HepG2 (cell line): ENCODE results near the gene GJA3. TPM values are rescaled to one million over a fixed set of nuclear protein-coding genes. Genes with fewer than 3 reads are reported as not detected.

Source experiments
- ATAC-seq: fragments of 200-7000 bp; cut with Tn5 transposase; 3 replicates; pipeline ENCODE4 v1.9.1; 2020; ENCODE audit warnings: mild to moderate bottlenecking, moderate library complexity
- BruUV-seq: library from RNA; stranded (reverse); fragments of 400-500 nt; replicated peaks from 2 replicates; lab custom pipeline; 2021; lab: Mats Ljungman, UMichigan
- CTCF ChIA-PET: fragments of 300-600 bp; formaldehyde crosslinking; extraction: SDS; loops from one replicate; lab custom pipeline; 2021; ENCODE audit warnings: low total read pairs, inconsistent platforms, low intra/inter-chr PET ratio; lab: Yijun Ruan, JAX
- POLR2A ChIA-PET: fragments of 350-600 bp; sonication (Branson Sonifier 250); formaldehyde crosslinking; loops from one replicate; lab custom pipeline; 2020; ENCODE audit warnings: antibody characterized with exemption, inconsistent platforms; lab: Yijun Ruan, JAX
- DNase-seq: peaks from one replicate; pipeline ENCODE4 v3.0.0-alpha.2; 2015; ENCODE audit warnings: low spot score
- FAIRE-seq: peaks from 3 replicates; lab custom pipeline; 2011; peaks lifted over from hg19 to GRCh38; lab: Jason Lieb, UNC
- H2AFZ ChIP-seq: one replicate; pipeline ENCODE4 v1.6.1; 2011; ENCODE audit warnings: low read length, inconsistent platforms
- H3K27ac ChIP-seq: fragments of 300-600 bp; 3 replicates; pipeline ENCODE4 v1.8.0; 2011; ENCODE audit warnings: mixed run types, mild to moderate bottlenecking, mixed read lengths, low read length, inconsistent platforms; ENCODE audit not compliant: insufficient read depth; ENCODE audit errors: extremely low read length
- H3K27me3 ChIP-seq, 2 experiments: fragments of 200-600 bp in 1 of 2; 2 replicates in 1 of 2; 3 replicates in 1 of 2; pipeline versions ENCODE4 v1.6.0 to v1.8.0; 2011; ENCODE audit warnings: low read length in 2 of 2, mild to moderate bottlenecking in 2 of 2, moderate library complexity in 2 of 2, inconsistent platforms in 1 of 2; ENCODE audit not compliant: insufficient read depth in 2 of 2, control insufficient read depth in 1 of 2
- H3K36me3 ChIP-seq, 2 experiments: fragments of 200-600 bp in 1 of 2; replicated peaks in 1 of 2; 2 replicates in 1 of 2; 3 replicates in 1 of 2; pipeline versions ENCODE4 v1.5.1 to v1.8.0; 2011; ENCODE audit warnings: low read length in 2 of 2, inconsistent platforms in 1 of 2; ENCODE audit not compliant: insufficient read depth in 2 of 2, control insufficient read depth in 1 of 2
- H3K4me1 ChIP-seq: 2 replicates; pipeline ENCODE4 v1.5.1; 2012; ENCODE audit warnings: low read length, inconsistent platforms; ENCODE audit not compliant: insufficient read depth
- H3K4me2 ChIP-seq: 2 replicates; pipeline ENCODE4 v1.6.0; 2011; ENCODE audit warnings: low read depth, low read length, inconsistent platforms
- H3K4me3 ChIP-seq, 3 experiments: fragments of 200-600 bp in 1 of 3; sonication (generic), shearing (Covaris generic) in 1 of 3; replicated peaks in 1 of 3; 2 replicates each; pipeline ENCODE4 v1.5.1; 2011 to 2016; ENCODE audit warnings: low read length in 3 of 3, inconsistent platforms in 2 of 3, low read depth in 2 of 3, mild to moderate bottlenecking in 2 of 3, control low read depth in 1 of 3, mixed read lengths in 1 of 3; ENCODE audit not compliant: insufficient read depth in 1 of 3
- H3K79me2 ChIP-seq: one replicate; pipeline ENCODE4 v1.6.1; 2011; ENCODE audit warnings: low read length, inconsistent platforms; ENCODE audit not compliant: insufficient read depth
- H3K9ac ChIP-seq: 2 replicates; pipeline ENCODE4 v1.6.0; 2011; ENCODE audit warnings: mild to moderate bottlenecking, low read depth, low read length, inconsistent platforms; ENCODE audit not compliant: insufficient read depth
- H3K9me3 ChIP-seq: 2 replicates; pipeline ENCODE4 v1.5.1; 2012; ENCODE audit warnings: mild to moderate bottlenecking, low read length
- H4K20me1 ChIP-seq: 2 replicates; pipeline ENCODE4 v1.6.0; 2011; ENCODE audit warnings: inconsistent platforms, mild to moderate bottlenecking, low read length, moderate library complexity; ENCODE audit not compliant: insufficient read depth
- DBP ChIP-seq: sonication (generic); formaldehyde crosslinking; IDR thresholded peaks from 2 replicates; pipeline ENCODE4 v1.4.0; 2020; ENCODE audit warnings: missing genetic modification reagents; ENCODE audit errors: not compliant biosample characterization
- EZH2 ChIP-seq: conservative IDR thresholded peaks from 2 replicates; pipeline ENCODE4 v1.6.1; 2012; ENCODE audit warnings: mild to moderate bottlenecking, low read depth, low read length, moderate library complexity
- HCFC1 ChIP-seq: fragments of 150-350 bp; IDR thresholded peaks from 2 replicates; pipeline ENCODE4 v1.6.1; 2014; ENCODE audit warnings: low read depth, low read length
- MYPOP ChIP-seq: sonication (generic); formaldehyde crosslinking; IDR thresholded peaks from 2 replicates; pipeline ENCODE4 v1.8.1; 2023; ENCODE audit warnings: mild to moderate bottlenecking, moderate library complexity, missing genetic modification reagents
- PHF20 ChIP-seq: sonication (generic); formaldehyde crosslinking; IDR thresholded peaks from 2 replicates; pipeline ENCODE4 v1.5.0; 2020; ENCODE audit warnings: mild to moderate bottlenecking, missing genetic modification reagents
- ZNF605 ChIP-seq: sonication (generic); formaldehyde crosslinking; IDR thresholded peaks from 2 replicates; pipeline ENCODE4 v1.8.0; 2022; ENCODE audit warnings: mild to moderate bottlenecking, missing genetic modification reagents
- ZNF775 ChIP-seq: sonication (generic); formaldehyde crosslinking; IDR thresholded peaks from 2 replicates; pipeline ENCODE4 v1.4.0; 2020; ENCODE audit warnings: missing genetic modification reagents, mild to moderate bottlenecking, moderate library complexity, borderline replicate concordance
- WGBS: methylation state at CpG from one replicate; pipeline ENCODE4 v1.1.6; 2017; ENCODE audit warnings: low lambda C conversion rate; 5-methylcytosine and 5-hydroxymethylcytosine counted together
- in situ Hi-C: cut with HindIII; loops from 2 replicates; pipeline ENCODE4 v1.10.0; 2017; ENCODE audit warnings: low pct_unique_long_range_greater_than_20kb; ENCODE audit not compliant: extremely low pct_ligation_motif_present
- intact Hi-C: fragments of 100-400 bp; cut with micrococcal nuclease; formaldehyde crosslinking; loops from one replicate; pipeline ENCODE4 v1.10.0; 2022; ENCODE audit not compliant: unreplicated experiment
- polyA plus RNA-seq, 8 experiments: library from polyadenylated mRNA; depleted of rRNA in 3 of 8; stranded (reverse) in 7 of 8; unstranded in 1 of 8; fragments of >200 nt; fragmentation: Illumina TruSeq in 4 of 8; extraction: Trizol in 4 of 8; gene quantifications; 2 replicates each; pipeline versions ENCODE4 v1.2.1 to v1.2.3, GENCODE V29; 2011 to 2016; ENCODE audit warnings: low read depth in 4 of 8, missing spikeins in 1 of 8, mixed read lengths in 1 of 8; ENCODE audit not compliant: insufficient read depth in 1 of 8
- total RNA-seq, 5 experiments: library from RNA; depleted of rRNA; stranded (reverse); fragments of >200 nt; fragmentation: Illumina TruSeq; extraction: Trizol; gene quantifications; 2 replicates each; pipeline ENCODE4 v1.2.3, GENCODE V29; 2016; ENCODE audit warnings: low read depth in 1 of 5
- TF ChIP-seq, protein P1 (sequence below): sonication (generic); formaldehyde crosslinking; IDR thresholded peaks from 2 replicates; pipeline ENCODE4 v1.5.0; 2020; ENCODE audit warnings: mild to moderate bottlenecking, missing genetic modification reagents
- TF ChIP-seq, protein P2 (sequence below): sonication (generic); formaldehyde crosslinking; IDR thresholded peaks from 2 replicates; pipeline ENCODE4 v1.8.1; 2022; ENCODE audit warnings: low read depth, mild to moderate bottlenecking, missing genetic modification reagents
- TF ChIP-seq, protein P3 (sequence below), 2 experiments: sonication (generic) in 1 of 2; formaldehyde crosslinking in 1 of 2; IDR thresholded peaks; 2 replicates each; pipeline versions ENCODE4 v1.5.1 to v1.6.1; 2011 to 2020; ENCODE audit warnings: borderline replicate concordance in 1 of 2, low read depth in 1 of 2, low read length in 1 of 2, mild to moderate bottlenecking in 1 of 2, missing genetic modification reagents in 1 of 2, moderate library complexity in 1 of 2

Gene GJA3
- total and polyA plus RNA-seq, 2 of the 13 experiments (the other 11 are each of a cell fraction or from before 2014, with no cell fraction given): 0.04 TPM

- TF ChIP-seq, protein P1, sequence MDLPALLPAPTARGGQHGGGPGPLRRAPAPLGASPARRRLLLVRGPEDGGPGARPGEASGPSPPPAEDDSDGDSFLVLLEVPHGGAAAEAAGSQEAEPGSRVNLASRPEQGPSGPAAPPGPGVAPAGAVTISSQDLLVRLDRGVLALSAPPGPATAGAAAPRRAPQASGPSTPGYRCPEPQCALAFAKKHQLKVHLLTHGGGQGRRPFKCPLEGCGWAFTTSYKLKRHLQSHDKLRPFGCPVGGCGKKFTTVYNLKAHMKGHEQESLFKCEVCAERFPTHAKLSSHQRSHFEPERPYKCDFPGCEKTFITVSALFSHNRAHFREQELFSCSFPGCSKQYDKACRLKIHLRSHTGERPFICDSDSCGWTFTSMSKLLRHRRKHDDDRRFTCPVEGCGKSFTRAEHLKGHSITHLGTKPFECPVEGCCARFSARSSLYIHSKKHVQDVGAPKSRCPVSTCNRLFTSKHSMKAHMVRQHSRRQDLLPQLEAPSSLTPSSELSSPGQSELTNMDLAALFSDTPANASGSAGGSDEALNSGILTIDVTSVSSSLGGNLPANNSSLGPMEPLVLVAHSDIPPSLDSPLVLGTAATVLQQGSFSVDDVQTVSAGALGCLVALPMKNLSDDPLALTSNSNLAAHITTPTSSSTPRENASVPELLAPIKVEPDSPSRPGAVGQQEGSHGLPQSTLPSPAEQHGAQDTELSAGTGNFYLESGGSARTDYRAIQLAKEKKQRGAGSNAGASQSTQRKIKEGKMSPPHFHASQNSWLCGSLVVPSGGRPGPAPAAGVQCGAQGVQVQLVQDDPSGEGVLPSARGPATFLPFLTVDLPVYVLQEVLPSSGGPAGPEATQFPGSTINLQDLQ (CRISPR knock-in tag): no peak
Measured at GRCh38 chr13:20105161-20105689, 55.6 kb downstream of the GJA3 start (continued).

- in situ Hi-C loops: no loop called here
- no TSS peak for BruUV-seq
- ATAC-seq: no peak
- no peak for TF ChIP-seq HCFC1
- TF ChIP-seq PHF20 (CRISPR knock-in tag): no peak
- no peak for TF ChIP-seq DBP
- TF ChIP-seq, protein P2, sequence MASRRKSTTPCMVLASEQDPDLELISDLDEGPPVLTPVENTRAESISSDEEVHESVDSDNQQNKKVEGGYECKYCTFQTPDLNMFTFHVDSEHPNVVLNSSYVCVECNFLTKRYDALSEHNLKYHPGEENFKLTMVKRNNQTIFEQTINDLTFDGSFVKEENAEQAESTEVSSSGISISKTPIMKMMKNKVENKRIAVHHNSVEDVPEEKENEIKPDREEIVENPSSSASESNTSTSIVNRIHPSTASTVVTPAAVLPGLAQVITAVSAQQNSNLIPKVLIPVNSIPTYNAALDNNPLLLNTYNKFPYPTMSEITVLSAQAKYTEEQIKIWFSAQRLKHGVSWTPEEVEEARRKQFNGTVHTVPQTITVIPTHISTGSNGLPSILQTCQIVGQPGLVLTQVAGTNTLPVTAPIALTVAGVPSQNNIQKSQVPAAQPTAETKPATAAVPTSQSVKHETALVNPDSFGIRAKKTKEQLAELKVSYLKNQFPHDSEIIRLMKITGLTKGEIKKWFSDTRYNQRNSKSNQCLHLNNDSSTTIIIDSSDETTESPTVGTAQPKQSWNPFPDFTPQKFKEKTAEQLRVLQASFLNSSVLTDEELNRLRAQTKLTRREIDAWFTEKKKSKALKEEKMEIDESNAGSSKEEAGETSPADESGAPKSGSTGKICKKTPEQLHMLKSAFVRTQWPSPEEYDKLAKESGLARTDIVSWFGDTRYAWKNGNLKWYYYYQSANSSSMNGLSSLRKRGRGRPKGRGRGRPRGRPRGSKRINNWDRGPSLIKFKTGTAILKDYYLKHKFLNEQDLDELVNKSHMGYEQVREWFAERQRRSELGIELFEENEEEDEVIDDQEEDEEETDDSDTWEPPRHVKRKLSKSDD (CRISPR knock-in tag): no peak
- TF ChIP-seq EZH2: no peak
- TF ChIP-seq MYPOP (CRISPR knock-in tag): no peak
- no peak for TF ChIP-seq ZNF605
- no peak for TF ChIP-seq ZNF775
- TF ChIP-seq, protein P3, sequence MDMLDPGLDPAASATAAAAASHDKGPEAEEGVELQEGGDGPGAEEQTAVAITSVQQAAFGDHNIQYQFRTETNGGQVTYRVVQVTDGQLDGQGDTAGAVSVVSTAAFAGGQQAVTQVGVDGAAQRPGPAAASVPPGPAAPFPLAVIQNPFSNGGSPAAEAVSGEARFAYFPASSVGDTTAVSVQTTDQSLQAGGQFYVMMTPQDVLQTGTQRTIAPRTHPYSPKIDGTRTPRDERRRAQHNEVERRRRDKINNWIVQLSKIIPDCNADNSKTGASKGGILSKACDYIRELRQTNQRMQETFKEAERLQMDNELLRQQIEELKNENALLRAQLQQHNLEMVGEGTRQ (IDR thresholded peaks at IDR 0.05; ENCODE audit: low read depth, low read length): no peak
- TF ChIP-seq, protein P3 (CRISPR knock-in tag; IDR thresholded peaks at IDR 0.05; ENCODE audit: borderline replicate concordance): no peak
Measured at GRCh38 chr13:20102525-20103180, 58.2 kb downstream of the GJA3 start.

More at GRCh38 chr13:20102525-20103180, 58.2 kb downstream of the GJA3 start:
- Histone ChIP-seq H3K4me2 (no peak overlapping the region), H3K4me3 (no peak overlapping the region), H3K9ac (no peak overlapping the region), H3K27ac (no peak overlapping the region), H3K9me3 (no peaks in the 10 kb centered on the region), H3K4me1 (no peaks in the 10 kb centered on the region), H3K36me3 (no peaks in the 10 kb centered on the region), H3K79me2 (no peaks in the 10 kb centered on the region), H4K20me1 (no peaks in the 10 kb centered on the region), H3K27me3 (peaks cover 0 to 3% of the 10 kb centered on the region in 2 experiments; a peak in 1 of 5 replicates), H2AFZ (no peak overlapping the region)
- DNase-seq (no peak), FAIRE-seq (no peak)
- ChIA-PET POLR2A (no interaction called here), CTCF (no interaction called here)
- intact Hi-C loops: no loop called here
- 42% methylated on average over 9 of the region's 9 CpGs for WGBS
